Measurements from ENCODE around the gene TGFBR3L.

DNA sequence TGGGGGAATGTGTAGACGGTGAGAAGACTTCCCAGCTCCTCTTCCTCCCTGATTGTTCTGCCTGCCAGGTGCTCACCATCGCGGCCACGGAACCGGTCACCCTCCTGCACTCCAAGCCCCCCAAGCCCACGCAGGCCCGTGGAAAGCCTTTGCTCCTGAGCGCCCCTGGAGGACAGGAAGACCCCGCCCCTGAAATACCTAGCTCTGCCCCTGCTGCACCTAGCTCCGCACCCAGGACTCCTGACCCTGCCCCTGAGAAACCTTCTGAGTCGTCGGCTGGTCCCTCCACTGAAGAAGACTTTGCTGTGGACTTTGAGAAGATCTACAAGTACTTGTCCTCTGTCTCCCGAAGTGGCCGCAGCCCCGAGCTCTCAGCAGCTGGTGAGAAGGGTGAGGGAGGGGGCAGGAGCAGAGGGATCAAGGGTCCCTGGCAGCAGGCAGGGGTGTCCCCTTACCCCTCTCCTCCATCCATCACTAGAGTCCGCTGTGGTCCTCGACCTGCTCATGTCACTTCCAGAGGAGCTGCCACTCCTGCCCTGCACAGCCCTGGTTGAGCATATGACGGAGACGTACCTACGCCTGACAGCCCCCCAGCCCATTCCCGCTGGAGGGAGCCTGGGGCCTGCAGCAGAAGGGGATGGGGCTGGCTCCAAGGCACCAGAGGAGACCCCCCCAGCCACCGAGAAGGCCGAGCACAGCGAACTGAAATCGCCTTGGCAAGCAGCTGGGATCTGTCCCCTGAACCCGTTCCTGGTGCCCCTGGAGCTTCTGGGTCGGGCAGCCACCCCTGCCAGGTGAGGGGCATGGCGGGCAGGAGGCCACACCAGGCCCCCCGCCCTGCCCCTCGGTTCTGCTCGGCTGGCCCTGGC is 7.6 kb downstream of the TGFBR3L start:
- no peak for TF ChIP-seq FOS (IDR thresholded peaks at IDR 0.05; ENCODE audit: borderline replicate concordance, insufficient read depth, low read length)
- TF ChIP-seq, protein P1, sequence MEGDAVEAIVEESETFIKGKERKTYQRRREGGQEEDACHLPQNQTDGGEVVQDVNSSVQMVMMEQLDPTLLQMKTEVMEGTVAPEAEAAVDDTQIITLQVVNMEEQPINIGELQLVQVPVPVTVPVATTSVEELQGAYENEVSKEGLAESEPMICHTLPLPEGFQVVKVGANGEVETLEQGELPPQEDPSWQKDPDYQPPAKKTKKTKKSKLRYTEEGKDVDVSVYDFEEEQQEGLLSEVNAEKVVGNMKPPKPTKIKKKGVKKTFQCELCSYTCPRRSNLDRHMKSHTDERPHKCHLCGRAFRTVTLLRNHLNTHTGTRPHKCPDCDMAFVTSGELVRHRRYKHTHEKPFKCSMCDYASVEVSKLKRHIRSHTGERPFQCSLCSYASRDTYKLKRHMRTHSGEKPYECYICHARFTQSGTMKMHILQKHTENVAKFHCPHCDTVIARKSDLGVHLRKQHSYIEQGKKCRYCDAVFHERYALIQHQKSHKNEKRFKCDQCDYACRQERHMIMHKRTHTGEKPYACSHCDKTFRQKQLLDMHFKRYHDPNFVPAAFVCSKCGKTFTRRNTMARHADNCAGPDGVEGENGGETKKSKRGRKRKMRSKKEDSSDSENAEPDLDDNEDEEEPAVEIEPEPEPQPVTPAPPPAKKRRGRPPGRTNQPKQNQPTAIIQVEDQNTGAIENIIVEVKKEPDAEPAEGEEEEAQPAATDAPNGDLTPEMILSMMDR (IDR thresholded peaks at IDR 0.05; ENCODE audit: extremely low read depth in 1 of 2, insufficient read depth in 1 of 2, low read depth in 1 of 2, low read length in 2 of 2), result no peak
- TF ChIP-seq, protein P2, sequence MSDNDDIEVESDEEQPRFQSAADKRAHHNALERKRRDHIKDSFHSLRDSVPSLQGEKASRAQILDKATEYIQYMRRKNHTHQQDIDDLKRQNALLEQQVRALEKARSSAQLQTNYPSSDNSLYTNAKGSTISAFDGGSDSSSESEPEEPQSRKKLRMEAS (IDR thresholded peaks at IDR 0.05; ENCODE audit: insufficient read depth, insufficient read length), result no peak
- no peak for TF ChIP-seq POLR2AphosphoS5 (IDR thresholded peaks at IDR 0.05; ENCODE audit: insufficient read depth, low read depth, low read length)
